Measurements from ENCODE around the gene KRTAP20-2. TPM values are rescaled to one million over a fixed set of nuclear protein-coding genes. Genes with fewer than 3 reads are reported as not detected.

Gene KRTAP20-2
- total RNA-seq (not detected in 2 replicates), polyA plus RNA-seq (not detected in 2 replicates)

GRCh38 chr21:30634906-30635305, at the start of gene KRTAP20-2:
Gene KRTAP20-2, plus strand, starts transcription at chr21:30635206. Its CDS starts 58 bp downstream, at chr21:30635264.
- Histone ChIP-seq H3K4me2 (no peak within 1 kb of the TSS), H3K4me3 (no peak within 1 kb of the TSS), H3K27ac (no peak within 1 kb of the TSS), H3K79me2 (no peaks in the 10 kb centered on the region), H3K9me2 (replicated peaks; ENCODE audit: insufficient read depth) (no peaks in the 10 kb centered on the region), H3K4me1 (ENCODE audit: insufficient read depth) (no peaks in the 10 kb centered on the region), H3K9me3 (ENCODE audit: low read depth) (no peaks in the 10 kb centered on the region), H3K27me3 (no peaks in the 10 kb centered on the region), H2AFZ (no peak within 1 kb of the TSS), H3K36me3 (replicated peaks; ENCODE audit: insufficient read depth, low read depth) (no peaks in the 10 kb centered on the region), H4K20me1 (ENCODE audit: insufficient read depth, poor library complexity, severe bottlenecking) (no peaks in the 10 kb centered on the region)
- TF ChIP-seq CTCF (IDR thresholded peaks at IDR 0.05; ENCODE audit: poor library complexity), result no peak
- TF ChIP-seq EZH2phosphoT487 (IDR thresholded peaks at IDR 0.05; ENCODE audit: low read depth, severe bottlenecking, unreplicated experiment), result no peak
- TF ChIP-seq EZH2 (IDR thresholded peaks at IDR 0.05; ENCODE audit: borderline replicate concordance), result no peak
- WGBS (ENCODE audit: low lambda C conversion rate, missing lambda C conversion rate), result 74% methylated on average over 1 of the region's 1 CpG
- no peak for DNase-seq (ENCODE audit: low spot score)

- Histone ChIP-seq H3K27ac (no peak within 1 kb of the TSS), H2AFZ (no peak within 1 kb of the TSS), H3K36me3 (replicated peaks; ENCODE audit: insufficient read depth, low read depth) (no peaks in the 10 kb centered on the region), H3K9me3 (ENCODE audit: low read depth) (no peaks in the 10 kb centered on the region), H3K4me2 (no peak within 1 kb of the TSS), H3K79me2 (no peaks in the 10 kb centered on the region), H3K4me1 (ENCODE audit: insufficient read depth) (no peaks in the 10 kb centered on the region), H3K27me3 (no peaks in the 10 kb centered on the region), H3K4me3 (no peak within 1 kb of the TSS), H3K9me2 (replicated peaks; ENCODE audit: insufficient read depth) (no peaks in the 10 kb centered on the region), H4K20me1 (ENCODE audit: insufficient read depth, poor library complexity, severe bottlenecking) (no peaks in the 10 kb centered on the region)
- DNase-seq (ENCODE audit: low spot score), result no peak
- TF ChIP-seq EZH2 (IDR thresholded peaks at IDR 0.05; ENCODE audit: borderline replicate concordance) (no peak), CTCF (IDR thresholded peaks at IDR 0.05; ENCODE audit: poor library complexity) (no peak), EZH2phosphoT487 (IDR thresholded peaks at IDR 0.05; ENCODE audit: low read depth, severe bottlenecking, unreplicated experiment) (no peak)
Observed at GRCh38 chr21:30590297-30590696, 44.7 kb upstream of the KRTAP20-2 start, which contains the start of gene KRTAP22-2. Gene KRTAP22-2, minus strand, starts transcription at chr21:30590397.

- Histone ChIP-seq H3K36me3 (replicated peaks; ENCODE audit: insufficient read depth, low read depth) (no peaks in the 10 kb centered on the region), H3K4me1 (ENCODE audit: insufficient read depth) (no peaks in the 10 kb centered on the region), H3K4me2 (no peak within 1 kb of the TSS), H2AFZ (no peak within 1 kb of the TSS), H3K27me3 (no peaks in the 10 kb centered on the region), H3K9me3 (ENCODE audit: low read depth) (no peaks in the 10 kb centered on the region), H3K79me2 (no peaks in the 10 kb centered on the region), H3K27ac (no peak within 1 kb of the TSS), H3K4me3 (no peak within 1 kb of the TSS), H4K20me1 (ENCODE audit: insufficient read depth, poor library complexity, severe bottlenecking) (no peaks in the 10 kb centered on the region), H3K9me2 (replicated peaks; ENCODE audit: insufficient read depth) (no peaks in the 10 kb centered on the region)
- 93% methylated on average over 4 of the region's 4 CpGs for WGBS (ENCODE audit: low lambda C conversion rate, missing lambda C conversion rate)
- no peak for DNase-seq (ENCODE audit: low spot score)
- TF ChIP-seq CTCF (IDR thresholded peaks at IDR 0.05; ENCODE audit: poor library complexity) (no peak), EZH2phosphoT487 (IDR thresholded peaks at IDR 0.05; ENCODE audit: low read depth, severe bottlenecking, unreplicated experiment) (no peak), EZH2 (IDR thresholded peaks at IDR 0.05; ENCODE audit: borderline replicate concordance) (no peak)
Observed at GRCh38 chr21:30592140-30592539, 42.9 kb upstream of the KRTAP20-2 start, which contains the start of gene KRTAP6-3. Gene KRTAP6-3, plus strand, starts transcription at chr21:30592440. Its CDS starts 6 bp downstream, at chr21:30592446.

- WGBS (ENCODE audit: low lambda C conversion rate, missing lambda C conversion rate), result 92% methylated on average over 6 of the region's 6 CpGs
- no peaks in the 10 kb centered on the region for H4K20me1 ChIP-seq (ENCODE audit: insufficient read depth, poor library complexity, severe bottlenecking)
- no peaks in the 10 kb centered on the region for H3K79me2 ChIP-seq
- no peak for DNase-seq (ENCODE audit: low spot score)
- no peak within 1 kb of the TSS for H3K27ac ChIP-seq
- H3K4me1 ChIP-seq (ENCODE audit: insufficient read depth), result no peaks in the 10 kb centered on the region
- H2AFZ ChIP-seq, result no peak within 1 kb of the TSS
- H3K36me3 ChIP-seq (replicated peaks; ENCODE audit: insufficient read depth, low read depth), result no peaks in the 10 kb centered on the region
- no peaks in the 10 kb centered on the region for H3K9me3 ChIP-seq (ENCODE audit: low read depth)
- no peaks in the 10 kb centered on the region for H3K27me3 ChIP-seq
- H3K9me2 ChIP-seq (replicated peaks; ENCODE audit: insufficient read depth), result no peaks in the 10 kb centered on the region
- H3K4me2 ChIP-seq, result no peak within 1 kb of the TSS
- TF ChIP-seq EZH2phosphoT487 (IDR thresholded peaks at IDR 0.05; ENCODE audit: low read depth, severe bottlenecking, unreplicated experiment) (no peak), EZH2 (IDR thresholded peaks at IDR 0.05; ENCODE audit: borderline replicate concordance) (no peak), CTCF (IDR thresholded peaks at IDR 0.05; ENCODE audit: poor library complexity) (no peak)
- no peak within 1 kb of the TSS for H3K4me3 ChIP-seq
Observed at GRCh38 chr21:30598802-30599201, 36.2 kb upstream of the KRTAP20-2 start, which contains the start of gene KRTAP6-2. Gene KRTAP6-2, minus strand, starts transcription at chr21:30598902. Its CDS starts 28 bp downstream, at chr21:30598874.
